SKM-1 treated with dmso at 0.1 percent for 144 hours (cell line): ENCODE data around the gene TPO.

Experiments
- DNase-seq: peaks from one replicate; lab custom pipeline; 2025; ENCODE audit not compliant: unreplicated experiment; lab: John Stamatoyannopoulos, UW

Gene TPO

GRCh38 chr2:1581965-1582625 lies 168.8 kb downstream of the TPO start:
- DNase-seq: no peak

- DNase-seq: no peak
These were observed 169.7 kb downstream of the TPO start for GRCh38 chr2:1582891-1583341.

- no peak for DNase-seq
These were observed 170.8 kb downstream of the TPO start for GRCh38 chr2:1584051-1584531.

- no peak for DNase-seq
These were observed 171.6 kb downstream of the TPO start for GRCh38 chr2:1584691-1585485.

- DNase-seq: no peak
These were observed 172.4 kb downstream of the TPO start for GRCh38 chr2:1585635-1586034.

- DNase-seq: no peak
These were observed 173.1 kb downstream of the TPO start for GRCh38 chr2:1586251-1586922.

GRCh38 chr2:1586923-1587840 lies 173.9 kb downstream of the TPO start:
- DNase-seq: no peak

- no peak for DNase-seq
These were observed 175.1 kb downstream of the TPO start for GRCh38 chr2:1588051-1588977.

- DNase-seq: no peak
These were observed 175.8 kb downstream of the TPO start for GRCh38 chr2:1588978-1589621.

GRCh38 chr2:1590596-1591460 lies 177.6 kb downstream of the TPO start:
- DNase-seq: no peak

GRCh38 chr2:1591461-1591770 lies 178.2 kb downstream of the TPO start:
- no peak for DNase-seq
